Transverse colon (tissue), 4 donors: ENCODE results near the gene ZNF841.

ENCODE experiments used
- POLR2A ChIP-seq: fragments of 450-650 bp; IDR thresholded peaks from one replicate; pipeline ENCODE4 v1.6.1; 2016; ENCODE audit warnings: antibody characterized with exemption, mild to moderate bottlenecking, moderate library complexity
- POLR2AphosphoS5 ChIP-seq, 3 donors: sonication (generic); formaldehyde crosslinking; IDR thresholded peaks; one replicate each; pipeline ENCODE4 v1.6.1; 2016; ENCODE audit warnings: antibody characterized with exemption in 3 of 3
- TF ChIP-seq, protein P1 (sequence below), 5 experiments: fragments of 200-600 bp in 3 of 5; fragments of 450-650 bp in 2 of 5; sonication (generic) in 3 of 5; IDR thresholded peaks; 1 replicate in 2 of 5; 2 replicates in 3 of 5; pipeline ENCODE4 v1.5.1; 2016 to 2017; ENCODE audit warnings: antibody characterized with exemption in 5 of 5, inconsistent platforms in 3 of 5, mild to moderate bottlenecking in 2 of 5, moderate library complexity in 1 of 5

DNA sequence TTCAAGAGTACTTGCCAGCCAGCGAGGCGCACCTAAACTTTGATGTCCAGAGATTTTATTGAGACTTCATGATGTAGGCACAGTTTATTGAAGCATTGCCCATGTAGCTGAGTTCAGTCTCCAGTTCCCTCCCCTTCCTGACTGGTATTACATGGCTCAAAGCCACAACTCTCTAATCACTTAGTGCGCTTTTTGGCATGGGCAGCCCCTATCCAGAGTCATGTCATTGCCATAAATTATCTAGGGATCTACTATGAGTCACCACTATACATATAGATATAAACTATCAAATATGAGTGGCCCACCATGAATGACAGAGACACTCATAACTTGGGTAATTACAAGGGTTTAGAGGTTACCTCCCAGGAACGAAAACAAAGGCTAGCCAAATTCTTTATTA, 75.1 kb downstream of the ZNF841 start:
- TF ChIP-seq, protein P1, sequence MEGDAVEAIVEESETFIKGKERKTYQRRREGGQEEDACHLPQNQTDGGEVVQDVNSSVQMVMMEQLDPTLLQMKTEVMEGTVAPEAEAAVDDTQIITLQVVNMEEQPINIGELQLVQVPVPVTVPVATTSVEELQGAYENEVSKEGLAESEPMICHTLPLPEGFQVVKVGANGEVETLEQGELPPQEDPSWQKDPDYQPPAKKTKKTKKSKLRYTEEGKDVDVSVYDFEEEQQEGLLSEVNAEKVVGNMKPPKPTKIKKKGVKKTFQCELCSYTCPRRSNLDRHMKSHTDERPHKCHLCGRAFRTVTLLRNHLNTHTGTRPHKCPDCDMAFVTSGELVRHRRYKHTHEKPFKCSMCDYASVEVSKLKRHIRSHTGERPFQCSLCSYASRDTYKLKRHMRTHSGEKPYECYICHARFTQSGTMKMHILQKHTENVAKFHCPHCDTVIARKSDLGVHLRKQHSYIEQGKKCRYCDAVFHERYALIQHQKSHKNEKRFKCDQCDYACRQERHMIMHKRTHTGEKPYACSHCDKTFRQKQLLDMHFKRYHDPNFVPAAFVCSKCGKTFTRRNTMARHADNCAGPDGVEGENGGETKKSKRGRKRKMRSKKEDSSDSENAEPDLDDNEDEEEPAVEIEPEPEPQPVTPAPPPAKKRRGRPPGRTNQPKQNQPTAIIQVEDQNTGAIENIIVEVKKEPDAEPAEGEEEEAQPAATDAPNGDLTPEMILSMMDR (IDR thresholded peaks at IDR 0.05), result no peak
- TF ChIP-seq POLR2AphosphoS5 (IDR thresholded peaks at IDR 0.05) (no peak), POLR2A (no peak)
